22Rv1 (cell line): ENCODE data around the gene TOPAZ1.

ENCODE experiments used
- H3K27ac ChIP-seq: fragments of 450-650 bp; 2 replicates; pipeline ENCODE4 v1.5.1; 2017
- ZFX ChIP-seq: fragments of 450-650 bp; IDR thresholded peaks from 2 replicates; pipeline ENCODE4 v1.6.1; 2017; ENCODE audit warnings: antibody characterized with exemption, borderline replicate concordance
- TF ChIP-seq, protein P1 (sequence below): fragments of 450-650 bp; IDR thresholded peaks from 2 replicates; pipeline ENCODE4 v1.5.1; 2017; ENCODE audit warnings: mild to moderate bottlenecking

Gene TOPAZ1

DNA sequence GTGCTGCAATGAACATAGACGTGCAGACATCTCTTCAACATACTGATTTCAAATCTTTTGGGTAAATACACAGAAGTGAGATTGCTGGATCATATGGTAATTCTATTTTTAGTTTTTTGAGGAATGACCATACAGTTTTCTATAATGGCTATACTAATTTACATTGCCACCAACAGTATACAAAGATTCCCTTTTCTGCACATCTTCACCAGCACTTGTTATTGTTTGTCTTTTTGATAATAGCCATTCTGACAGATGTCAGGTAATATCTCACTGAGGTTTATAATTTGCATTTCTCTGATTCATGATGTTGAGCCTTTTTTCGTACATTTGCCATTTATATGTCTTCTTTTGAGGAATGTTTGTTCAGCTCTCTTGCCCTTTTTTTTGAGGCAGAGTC lies 30.5 kb downstream of the TOPAZ1 start:
- TF ChIP-seq ZFX, result no peak
- TF ChIP-seq, protein P1, sequence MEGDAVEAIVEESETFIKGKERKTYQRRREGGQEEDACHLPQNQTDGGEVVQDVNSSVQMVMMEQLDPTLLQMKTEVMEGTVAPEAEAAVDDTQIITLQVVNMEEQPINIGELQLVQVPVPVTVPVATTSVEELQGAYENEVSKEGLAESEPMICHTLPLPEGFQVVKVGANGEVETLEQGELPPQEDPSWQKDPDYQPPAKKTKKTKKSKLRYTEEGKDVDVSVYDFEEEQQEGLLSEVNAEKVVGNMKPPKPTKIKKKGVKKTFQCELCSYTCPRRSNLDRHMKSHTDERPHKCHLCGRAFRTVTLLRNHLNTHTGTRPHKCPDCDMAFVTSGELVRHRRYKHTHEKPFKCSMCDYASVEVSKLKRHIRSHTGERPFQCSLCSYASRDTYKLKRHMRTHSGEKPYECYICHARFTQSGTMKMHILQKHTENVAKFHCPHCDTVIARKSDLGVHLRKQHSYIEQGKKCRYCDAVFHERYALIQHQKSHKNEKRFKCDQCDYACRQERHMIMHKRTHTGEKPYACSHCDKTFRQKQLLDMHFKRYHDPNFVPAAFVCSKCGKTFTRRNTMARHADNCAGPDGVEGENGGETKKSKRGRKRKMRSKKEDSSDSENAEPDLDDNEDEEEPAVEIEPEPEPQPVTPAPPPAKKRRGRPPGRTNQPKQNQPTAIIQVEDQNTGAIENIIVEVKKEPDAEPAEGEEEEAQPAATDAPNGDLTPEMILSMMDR, result no peak
- no peak overlapping the region for H3K27ac ChIP-seq

DNA sequence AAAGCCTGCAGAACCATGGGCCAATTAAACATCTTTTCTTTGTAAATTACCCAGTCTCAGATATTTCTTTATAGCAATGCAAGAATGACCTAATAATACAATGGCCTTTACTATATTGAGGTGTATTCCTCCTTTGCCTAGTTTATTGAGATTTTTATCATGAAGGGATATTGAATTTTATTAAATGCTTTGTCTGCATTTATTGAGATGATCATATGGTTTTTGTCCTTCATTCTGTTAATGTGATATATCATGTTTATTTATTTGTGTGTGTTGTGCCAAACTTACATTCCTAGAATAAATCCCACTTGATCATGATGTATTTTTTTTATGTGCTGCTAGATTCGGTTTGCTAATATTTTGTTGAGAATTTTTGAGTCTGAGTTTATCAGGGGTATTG lies 36.2 kb downstream of the TOPAZ1 start:
- H3K27ac ChIP-seq, result no peak overlapping the region
- TF ChIP-seq ZFX, result no peak
- TF ChIP-seq, protein P1, result no peak

DNA sequence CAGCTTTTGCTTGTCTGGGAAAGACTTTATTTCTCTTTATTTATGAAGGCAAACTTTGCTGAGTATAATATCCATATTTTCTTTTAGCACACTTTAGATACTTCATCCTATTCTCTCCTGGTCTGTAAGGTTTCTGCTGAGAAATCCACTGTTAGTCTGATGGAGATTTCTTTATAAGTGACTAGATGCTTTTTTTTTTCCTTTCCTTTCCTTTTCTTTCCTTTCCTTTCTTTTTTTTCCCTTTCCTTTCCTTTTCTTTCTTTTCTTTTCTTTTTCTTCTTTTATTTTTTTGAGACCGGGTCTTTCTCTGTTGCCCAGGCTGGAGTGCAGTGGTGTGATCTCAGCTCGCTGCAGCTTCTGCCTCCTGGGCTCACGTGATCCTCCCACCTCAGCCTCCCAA lies 38.4 kb downstream of the TOPAZ1 start:
- H3K27ac ChIP-seq, result no peak overlapping the region
- no peak for TF ChIP-seq ZFX
- TF ChIP-seq, protein P1, result no peak

DNA sequence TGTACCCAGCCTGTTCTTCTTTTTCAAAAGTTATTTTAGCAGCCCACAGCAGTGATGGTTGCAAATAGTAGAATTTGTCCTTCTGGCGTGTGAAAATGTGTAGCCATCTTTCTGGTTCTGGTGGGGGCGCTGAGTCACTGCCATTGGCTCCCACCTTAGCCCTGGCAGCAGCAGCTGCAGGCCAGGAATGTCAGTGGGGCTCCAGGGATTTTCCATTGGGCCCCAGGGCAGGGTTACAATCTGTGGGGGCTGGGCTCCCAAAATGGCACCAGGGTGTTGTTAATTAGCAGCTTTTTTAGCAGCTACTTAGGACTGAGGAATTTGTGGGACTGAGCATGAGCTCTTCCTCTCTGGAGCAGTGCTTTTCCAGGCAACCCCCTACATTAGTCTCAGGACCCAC lies 38.9 kb downstream of the TOPAZ1 start:
- TF ChIP-seq, protein P1, result no peak
- no peak for TF ChIP-seq ZFX
- H3K27ac ChIP-seq, result no peak overlapping the region

DNA sequence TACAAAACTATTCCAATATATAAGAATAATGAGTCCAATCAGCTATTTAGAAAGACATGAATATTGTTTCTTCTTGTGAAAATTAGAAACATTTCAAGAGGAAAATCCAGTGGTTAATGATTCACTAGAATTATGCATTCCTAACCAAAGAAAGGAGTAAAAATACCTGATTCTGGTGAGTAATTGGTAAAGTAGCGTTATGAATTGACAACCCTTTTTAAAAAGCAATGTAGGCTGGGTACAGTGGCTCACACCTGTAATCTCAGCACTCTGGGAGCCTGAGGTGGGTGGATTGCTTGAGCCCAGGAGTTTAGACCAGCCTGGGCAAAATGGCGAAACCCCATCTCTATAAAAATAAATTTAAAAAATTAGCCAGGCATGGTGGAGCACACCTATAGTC lies 43.3 kb downstream of the TOPAZ1 start:
- H3K27ac ChIP-seq, result no peak overlapping the region
- TF ChIP-seq ZFX, result no peak
- TF ChIP-seq, protein P1, result no peak

DNA sequence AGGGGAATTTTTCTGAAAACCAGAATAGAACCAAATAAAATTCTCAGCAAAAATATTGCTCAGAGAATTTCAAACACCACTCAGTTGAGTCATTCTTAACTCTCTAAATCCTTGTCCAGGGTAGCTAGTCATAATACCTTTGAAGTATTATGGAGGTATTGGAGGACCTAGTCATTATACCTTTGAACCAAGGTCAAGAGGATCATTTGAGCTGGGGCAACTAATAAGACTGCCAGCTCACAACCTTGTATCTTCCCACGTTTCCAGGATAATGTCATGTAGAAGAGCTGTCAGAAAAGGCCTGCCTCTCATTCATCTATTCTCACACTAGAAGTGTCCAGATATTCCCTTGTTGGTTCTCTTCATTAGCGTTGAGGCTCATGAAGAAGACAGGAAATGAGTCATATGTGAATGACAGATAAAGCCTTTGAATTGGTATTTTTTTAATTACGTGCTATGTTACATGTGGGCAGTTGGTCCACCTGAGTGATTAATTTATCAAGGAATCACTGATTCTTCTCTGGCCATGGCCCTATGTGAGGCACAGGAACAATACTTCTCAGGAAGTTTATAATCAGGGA lies 48.3 kb downstream of the TOPAZ1 start:
- no peak overlapping the region for H3K27ac ChIP-seq
- TF ChIP-seq, protein P1, result no peak
- no peak for TF ChIP-seq ZFX

DNA sequence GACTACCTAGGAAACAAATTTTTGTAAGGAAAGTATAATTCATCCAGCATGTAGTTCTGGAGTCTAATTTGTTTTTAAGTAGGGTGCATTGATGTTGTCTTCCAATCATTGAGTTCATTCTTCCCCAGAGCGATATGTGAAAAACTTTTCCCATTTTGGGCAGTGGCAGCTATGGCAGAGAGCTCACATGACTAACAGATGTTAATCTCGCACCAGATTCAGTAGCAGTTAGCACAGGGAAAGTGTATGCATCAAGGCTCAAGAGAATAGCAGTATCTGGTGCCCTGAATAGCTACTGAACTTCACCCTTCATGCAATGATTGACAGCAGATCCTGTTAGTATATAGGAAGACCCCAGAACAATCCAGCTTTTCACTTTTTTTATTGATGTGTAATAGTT lies 50.6 kb downstream of the TOPAZ1 start:
- no peak overlapping the region for H3K27ac ChIP-seq
- TF ChIP-seq ZFX, result no peak
- TF ChIP-seq, protein P1, result no peak
